Loucy (cell line): Measurements from ENCODE around the gene GRHL1.
"Not testable (repeated sequence)": the region's sequence is repeated elsewhere in the genome, so short reads cannot be mapped to it uniquely, and the experiment has no call there.

Experiments used
- H2AFZ ChIP-seq: fragments of 200-600 bp; sonication (generic); 2 replicates; pipeline ENCODE4 v1.6.0; 2016; ENCODE audit warnings: antibody characterized with exemption, mild to moderate bottlenecking, low read length, moderate library complexity
- H3F3A ChIP-seq: fragments of 200-600 bp; 2 replicates; pipeline ENCODE4 v1.6.0; 2016; ENCODE audit warnings: antibody characterized with exemption, low read depth, mild to moderate bottlenecking
- H3K27me3 ChIP-seq: fragments of 200-600 bp; sonication (generic); 2 replicates; pipeline ENCODE4 v1.6.1; 2014; ENCODE audit warnings: low read length, mild to moderate bottlenecking; ENCODE audit not compliant: insufficient read depth, poor library complexity, severe bottlenecking
- H3K36me3 ChIP-seq: fragments of 200-600 bp; sonication (generic); 2 replicates; pipeline ENCODE4 v1.6.1; 2016; ENCODE audit warnings: low read length; ENCODE audit not compliant: insufficient read depth
- H3K4me1 ChIP-seq: fragments of 200-600 bp; sonication (generic); 2 replicates; pipeline ENCODE4 v1.5.1; 2014; ENCODE audit warnings: low read length, mild to moderate bottlenecking; ENCODE audit not compliant: insufficient read depth, poor library complexity, severe bottlenecking
- H3K4me2 ChIP-seq: fragments of 200-600 bp; sonication (generic); 2 replicates; pipeline ENCODE4 v1.6.0; 2014; ENCODE audit warnings: antibody characterized with exemption, low read length, low read depth, mild to moderate bottlenecking; ENCODE audit not compliant: poor library complexity, severe bottlenecking
- H3K4me3 ChIP-seq: fragments of 200-600 bp; sonication (generic); 2 replicates; pipeline ENCODE4 v1.5.1; 2014; ENCODE audit warnings: low read length, mild to moderate bottlenecking, mixed read lengths; ENCODE audit not compliant: poor library complexity, severe bottlenecking
- H3K79me2 ChIP-seq: fragments of 200-600 bp; sonication (generic); 2 replicates; pipeline ENCODE4 v1.6.1; 2014; ENCODE audit warnings: low read length; ENCODE audit not compliant: insufficient read depth
- H3K9ac ChIP-seq: fragments of 200-600 bp; sonication (generic); 2 replicates; pipeline ENCODE4 v1.6.0; 2014; ENCODE audit warnings: mild to moderate bottlenecking, low read depth, low read length, moderate library complexity; ENCODE audit not compliant: poor library complexity, severe bottlenecking
- H3K9me2 ChIP-seq: fragments of 200-600 bp; sonication (generic); replicated peaks from 2 replicates; pipeline ENCODE4 v1.6.1; 2016; ENCODE audit warnings: low read depth, low read length, mixed read lengths
- H3K9me3 ChIP-seq: fragments of 200-600 bp; sonication (generic); 2 replicates; pipeline ENCODE4 v1.6.1; 2014; ENCODE audit warnings: mild to moderate bottlenecking, antibody characterized with exemption, low read length, low read depth; ENCODE audit not compliant: insufficient read depth
- H4K20me1 ChIP-seq: fragments of 200-600 bp; sonication (generic); 2 replicates; pipeline ENCODE4 v1.6.0; 2014; ENCODE audit warnings: antibody characterized with exemption, low read length, mild to moderate bottlenecking; ENCODE audit not compliant: insufficient read depth, poor library complexity, severe bottlenecking
- EZH2phosphoT487 ChIP-seq: fragments of 200-600 bp; IDR thresholded peaks from 2 replicates; pipeline ENCODE4 v1.6.1; 2018; ENCODE audit warnings: antibody characterized with exemption, mild to moderate bottlenecking, moderate library complexity, borderline replicate concordance
- TF ChIP-seq, protein P1 (sequence below): fragments of 200-600 bp; sonication (generic); conservative IDR thresholded peaks from 2 replicates; pipeline ENCODE4 v1.5.1; 2014; ENCODE audit warnings: mild to moderate bottlenecking, antibody characterized with exemption, low read length

GRHL1 gene

DNA sequence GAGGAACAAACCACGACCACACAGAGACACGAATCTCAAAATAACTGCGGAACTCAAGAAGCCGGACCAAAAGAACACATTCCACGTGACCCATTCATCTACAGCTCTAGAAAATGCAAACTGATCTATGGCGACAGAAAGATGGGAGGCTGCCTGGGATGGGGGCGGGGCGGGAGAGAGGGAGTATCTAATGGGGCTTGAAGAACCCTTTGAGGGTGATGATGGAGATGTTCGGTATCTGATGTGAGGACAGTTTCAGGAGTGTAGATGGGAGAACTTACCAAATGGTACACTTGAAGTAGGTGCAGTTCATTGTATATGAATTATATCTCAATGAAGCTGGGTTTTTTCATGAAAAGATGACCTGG is 57.3 kb downstream of the GRHL1 start:
- H3K4me3 ChIP-seq: no peak overlapping the region

DNA sequence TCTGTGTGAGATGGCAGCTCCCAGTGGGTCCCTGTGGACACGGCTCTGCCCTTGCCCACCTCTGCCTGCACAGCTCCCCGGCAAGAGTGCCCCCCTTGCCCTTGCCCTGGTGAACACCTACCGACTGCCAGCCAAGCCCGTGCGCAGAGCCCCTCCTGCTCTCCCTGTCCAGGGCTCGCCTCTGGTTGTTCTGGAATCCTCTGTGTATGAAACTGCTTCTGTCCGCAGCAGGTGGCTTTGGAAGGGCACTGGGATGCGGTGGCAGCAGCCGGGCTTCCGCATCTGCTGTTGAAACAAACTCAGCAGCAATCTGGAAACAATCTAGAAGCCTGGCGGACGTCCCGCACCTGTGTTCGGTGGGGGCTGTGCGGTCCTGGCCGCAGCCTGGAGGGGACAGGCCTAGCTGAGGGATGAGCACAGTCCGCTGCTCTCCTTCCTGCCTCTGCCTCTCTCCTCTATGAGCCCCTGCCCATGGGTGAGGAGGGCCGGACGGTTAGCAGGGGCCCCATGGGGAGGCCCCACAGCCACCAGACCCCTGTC is 57.8 kb downstream of the GRHL1 start:
- no peak for TF ChIP-seq EZH2phosphoT487
- TF ChIP-seq, protein P1, sequence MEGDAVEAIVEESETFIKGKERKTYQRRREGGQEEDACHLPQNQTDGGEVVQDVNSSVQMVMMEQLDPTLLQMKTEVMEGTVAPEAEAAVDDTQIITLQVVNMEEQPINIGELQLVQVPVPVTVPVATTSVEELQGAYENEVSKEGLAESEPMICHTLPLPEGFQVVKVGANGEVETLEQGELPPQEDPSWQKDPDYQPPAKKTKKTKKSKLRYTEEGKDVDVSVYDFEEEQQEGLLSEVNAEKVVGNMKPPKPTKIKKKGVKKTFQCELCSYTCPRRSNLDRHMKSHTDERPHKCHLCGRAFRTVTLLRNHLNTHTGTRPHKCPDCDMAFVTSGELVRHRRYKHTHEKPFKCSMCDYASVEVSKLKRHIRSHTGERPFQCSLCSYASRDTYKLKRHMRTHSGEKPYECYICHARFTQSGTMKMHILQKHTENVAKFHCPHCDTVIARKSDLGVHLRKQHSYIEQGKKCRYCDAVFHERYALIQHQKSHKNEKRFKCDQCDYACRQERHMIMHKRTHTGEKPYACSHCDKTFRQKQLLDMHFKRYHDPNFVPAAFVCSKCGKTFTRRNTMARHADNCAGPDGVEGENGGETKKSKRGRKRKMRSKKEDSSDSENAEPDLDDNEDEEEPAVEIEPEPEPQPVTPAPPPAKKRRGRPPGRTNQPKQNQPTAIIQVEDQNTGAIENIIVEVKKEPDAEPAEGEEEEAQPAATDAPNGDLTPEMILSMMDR: no peak
- Histone ChIP-seq H3K9me3 (no peaks in the 10 kb centered on the region; the same call in 1 of the 2 replicates), H3K9me2 (no peaks in the 10 kb centered on the region), H3K4me1 (no peaks in the 10 kb centered on the region), H4K20me1 (no peaks in the 10 kb centered on the region), H3F3A (no peaks in the 10 kb centered on the region), H3K36me3 (no peaks in the 10 kb centered on the region), H3K79me2 (no peaks in the 10 kb centered on the region), H3K4me3 (no peak overlapping the region), H2AFZ (no peak overlapping the region), H3K4me2 (no peak overlapping the region), H3K27me3 (no peaks in the 10 kb centered on the region), H3K9ac (no peak overlapping the region)

More for the DNA sequence above, 57.3 kb downstream of the GRHL1 start:
- no peaks in the 10 kb centered on the region for H3K4me1 ChIP-seq
- no peaks in the 10 kb centered on the region for H3K27me3 ChIP-seq
- no peaks in the 10 kb centered on the region for H3F3A ChIP-seq
- H3K36me3 ChIP-seq: no peaks in the 10 kb centered on the region
- H4K20me1 ChIP-seq: no peaks in the 10 kb centered on the region
- no peaks in the 10 kb centered on the region; the same call in 1 of the 2 replicates for H3K9me3 ChIP-seq
- no peak for TF ChIP-seq EZH2phosphoT487
- TF ChIP-seq, protein P1: no peak
- H3K79me2 ChIP-seq: no peaks in the 10 kb centered on the region
- no peaks in the 10 kb centered on the region for H3K9me2 ChIP-seq
- H3K4me2 ChIP-seq: no peak overlapping the region
- no peak overlapping the region for H3K9ac ChIP-seq
- no peak overlapping the region for H2AFZ ChIP-seq

DNA sequence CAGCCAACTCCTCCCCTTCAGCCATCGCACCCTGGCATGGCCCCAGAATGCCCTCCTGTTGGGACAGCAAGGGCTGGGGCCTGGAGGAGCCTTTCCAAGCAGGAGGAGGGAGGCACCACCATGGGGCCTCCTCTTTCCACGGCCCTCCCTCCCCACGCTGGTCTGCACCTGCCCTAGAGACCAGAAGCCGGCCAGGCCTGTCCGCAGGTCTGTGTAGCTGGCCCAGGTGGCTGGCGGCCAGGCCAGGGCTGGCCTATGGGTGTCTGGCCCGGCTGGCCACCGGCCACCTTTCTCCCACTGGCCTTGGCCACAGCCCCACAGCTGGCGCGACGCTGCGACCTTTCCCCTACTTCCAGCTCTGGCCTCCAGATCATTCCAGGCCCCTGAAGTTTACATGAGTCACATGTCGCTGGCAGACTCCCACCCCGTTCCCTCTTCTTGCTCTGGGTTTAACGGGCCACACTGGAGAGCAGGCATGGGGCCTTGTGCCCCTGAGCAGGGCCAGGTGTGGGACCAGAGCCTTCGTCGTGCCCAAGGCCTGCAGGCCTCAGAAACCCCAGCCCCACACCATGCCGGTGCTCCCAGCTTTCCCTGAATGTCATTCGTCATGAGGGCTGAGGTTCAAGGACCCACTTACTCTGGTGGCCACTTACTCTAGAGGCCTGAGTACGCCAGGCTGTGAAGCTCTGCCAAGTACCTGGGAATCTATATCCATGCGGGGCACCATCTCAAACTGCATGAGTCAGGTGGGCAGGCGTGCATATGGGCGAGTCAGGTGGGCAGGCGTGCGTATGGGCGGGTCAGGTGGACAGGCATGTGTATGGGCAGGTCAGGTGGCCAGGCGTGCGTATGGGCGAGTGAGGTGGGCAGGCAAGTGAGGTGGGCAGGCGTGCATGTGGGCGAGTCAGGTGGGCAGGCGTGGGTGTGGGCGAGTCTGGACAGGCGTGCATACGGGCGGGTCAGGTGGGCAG is 58.6 kb downstream of the GRHL1 start:
- no peak overlapping the region for H2AFZ ChIP-seq
- H3K9me2 ChIP-seq: no peaks in the 10 kb centered on the region
- H3K9me3 ChIP-seq: no peaks in the 10 kb centered on the region; the same call in 1 of the 2 replicates
- H3K36me3 ChIP-seq: no peaks in the 10 kb centered on the region
- H3K9ac ChIP-seq: no peak overlapping the region
- H3K4me3 ChIP-seq: no peak overlapping the region
- TF ChIP-seq, protein P1: no peak
- H3F3A ChIP-seq: no peaks in the 10 kb centered on the region
- no peaks in the 10 kb centered on the region for H3K79me2 ChIP-seq
- no peak overlapping the region for H3K4me2 ChIP-seq
- no peaks in the 10 kb centered on the region for H3K4me1 ChIP-seq
- H3K27me3 ChIP-seq: no peaks in the 10 kb centered on the region
- H4K20me1 ChIP-seq: no peaks in the 10 kb centered on the region

DNA sequence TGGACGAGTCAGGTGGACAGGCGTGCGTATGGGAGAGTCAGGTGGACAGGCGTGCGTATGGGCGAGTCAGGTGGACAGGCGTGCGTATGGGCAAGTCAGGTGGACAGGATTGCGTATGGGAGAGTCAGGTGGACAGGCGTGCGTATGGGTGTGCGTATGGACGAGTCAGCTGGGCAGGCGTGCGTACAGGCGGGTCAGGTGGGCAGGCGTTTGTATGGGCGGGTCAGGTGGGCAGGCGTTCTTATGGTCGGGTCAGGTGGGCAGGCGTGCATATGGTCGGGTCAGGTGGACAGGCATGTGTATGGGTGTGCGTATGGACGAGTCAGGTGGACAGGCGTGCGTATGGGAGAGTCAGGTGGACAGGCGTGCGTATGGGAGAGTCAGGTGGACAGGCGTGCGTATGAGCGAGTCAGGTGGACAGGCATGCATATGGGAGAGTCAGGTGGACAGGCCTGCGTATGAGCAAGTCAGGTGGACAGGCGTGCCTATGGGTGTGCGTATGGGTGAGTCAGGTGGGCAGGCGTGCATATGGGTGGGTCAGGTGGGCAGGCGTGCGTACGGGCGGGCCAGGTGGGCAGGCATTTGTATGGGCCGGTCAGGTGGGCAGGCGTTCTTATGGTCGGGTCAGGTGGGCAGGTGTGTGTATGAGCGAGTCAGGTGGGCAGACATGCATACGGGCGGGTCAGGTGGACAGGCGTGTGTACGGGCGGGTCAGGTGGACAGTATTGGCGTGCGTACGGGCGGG is 59.5 kb downstream of the GRHL1 start:
- H3K4me1 ChIP-seq, H3F3A ChIP-seq, H3K9ac ChIP-seq, H3K4me2 ChIP-seq, H2AFZ ChIP-seq, H4K20me1 ChIP-seq, H3K9me3 ChIP-seq, H3K9me2 ChIP-seq, H3K4me3 ChIP-seq, H3K27me3 ChIP-seq, H3K79me2 ChIP-seq, H3K36me3 ChIP-seq: not testable (repeated sequence)
